HEK293 (cell line): Measurements from ENCODE around the gene ACAP1.

ENCODE experiments used
- CTCF ChIA-PET: fragments of 350-600 bp; formaldehyde crosslinking; extraction: SDS; loops from one replicate; lab custom pipeline; 2021; ENCODE audit warnings: antibody characterized with exemption; lab: Yijun Ruan, JAX
- POLR2A ChIA-PET: fragments of 300-600 bp; formaldehyde crosslinking; extraction: SDS; loops from one replicate; lab custom pipeline; 2020; ENCODE audit warnings: antibody characterized with exemption, inconsistent platforms; lab: Yijun Ruan, JAX
- H3K27ac ChIP-seq: fragments of 200-500 bp; sonication (Bioruptor generic); 2 replicates; pipeline ENCODE4 v1.5.1; 2014; ENCODE audit warnings: low read depth, low read length, control low read depth, inconsistent platforms; ENCODE audit errors: extremely low read depth
- H3K36me3 ChIP-seq, 2 experiments: fragments of 200-500 bp in 1 of 2; sonication (Bioruptor generic) in 1 of 2; 1 replicate in 1 of 2; 2 replicates in 1 of 2; pipeline ENCODE4 v1.5.1; 2014 to 2017; ENCODE audit warnings: inconsistent platforms in 2 of 2, low read length in 2 of 2; ENCODE audit not compliant: control insufficient read depth in 2 of 2, insufficient read depth in 1 of 2
- H3K4me1 ChIP-seq: fragments of 200-500 bp; sonication (Bioruptor generic); 2 replicates; pipeline ENCODE4 v1.5.1; 2014; ENCODE audit warnings: mild to moderate bottlenecking, low read length, inconsistent platforms; ENCODE audit not compliant: control insufficient read depth, insufficient read depth
- H3K4me3 ChIP-seq: 2 replicates; pipeline ENCODE4 v1.5.1; 2011; ENCODE audit warnings: low read depth, mild to moderate bottlenecking, control low read depth, low read length, moderate library complexity
- H3K9me3 ChIP-seq: fragments of 200-500 bp; sonication (Bioruptor generic); 2 replicates; pipeline ENCODE4 v1.5.1; 2014; ENCODE audit warnings: low read depth, low read length, inconsistent platforms; ENCODE audit not compliant: control insufficient read depth, insufficient read depth
- BCL11A ChIP-seq: fragments of 450-650 bp; formaldehyde crosslinking; IDR thresholded peaks from 2 replicates; pipeline ENCODE4 v1.5.1; 2016; ENCODE audit warnings: low read depth, missing biosample characterization, missing genetic modification characterization
- SCRT1 ChIP-seq: fragments of 450-650 bp; formaldehyde crosslinking; IDR thresholded peaks from 2 replicates; pipeline ENCODE4 v1.5.1; 2016; ENCODE audit warnings: missing biosample characterization, missing genetic modification characterization, borderline replicate concordance
- SP7 ChIP-seq: fragments of 450-650 bp; formaldehyde crosslinking; IDR thresholded peaks from 2 replicates; pipeline ENCODE4 v1.5.1; 2016; ENCODE audit warnings: missing biosample characterization, missing genetic modification characterization
- WT1 ChIP-seq: fragments of 450-650 bp; formaldehyde crosslinking; IDR thresholded peaks from 2 replicates; pipeline ENCODE4 v1.5.1; 2016; ENCODE audit warnings: missing biosample characterization, missing genetic modification characterization
- ZBTB1 ChIP-seq: fragments of 450-650 bp; formaldehyde crosslinking; IDR thresholded peaks from 2 replicates; pipeline ENCODE4 v1.5.1; 2016; ENCODE audit warnings: missing biosample characterization, missing genetic modification characterization
- ZBTB26 ChIP-seq: fragments of 450-650 bp; formaldehyde crosslinking; optimal IDR thresholded peaks from 2 replicates; pipeline ENCODE3; 2016; ENCODE audit warnings: missing biosample characterization, mild to moderate bottlenecking, missing genetic modification characterization
- ZIC2 ChIP-seq: fragments of 450-650 bp; formaldehyde crosslinking; IDR thresholded peaks from 2 replicates; pipeline ENCODE4 v1.5.1; 2016; ENCODE audit warnings: missing biosample characterization, missing genetic modification characterization
- ZNF157 ChIP-seq: fragments of 450-650 bp; formaldehyde crosslinking; IDR thresholded peaks from 2 replicates; pipeline ENCODE4 v1.5.1; 2016; ENCODE audit warnings: missing biosample characterization, missing genetic modification characterization
- ZNF24 ChIP-seq: fragments of 450-650 bp; formaldehyde crosslinking; IDR thresholded peaks from 2 replicates; pipeline ENCODE4 v1.5.1; 2016; ENCODE audit warnings: missing biosample characterization, missing genetic modification characterization
- ZNF335 ChIP-seq: fragments of 450-650 bp; formaldehyde crosslinking; conservative IDR thresholded peaks from 2 replicates; pipeline ENCODE4 v1.5.1; 2016; ENCODE audit warnings: missing biosample characterization, missing genetic modification characterization
- ZNF404 ChIP-seq: fragments of 450-650 bp; formaldehyde crosslinking; IDR thresholded peaks from 2 replicates; pipeline ENCODE4 v1.5.1; 2017; ENCODE audit warnings: missing biosample characterization, missing genetic modification characterization
- ZNF654 ChIP-seq: fragments of 450-650 bp; formaldehyde crosslinking; IDR thresholded peaks from 2 replicates; pipeline ENCODE4 v1.5.1; 2016; ENCODE audit warnings: low read depth, missing biosample characterization, missing genetic modification characterization
- ZNF768 ChIP-seq: fragments of 450-650 bp; formaldehyde crosslinking; IDR thresholded peaks from 2 replicates; pipeline ENCODE4 v1.5.1; 2018; ENCODE audit warnings: missing biosample characterization, mild to moderate bottlenecking, missing genetic modification characterization
- TF ChIP-seq, protein P1 (sequence below): fragments of 450-650 bp; formaldehyde crosslinking; IDR thresholded peaks from 2 replicates; pipeline ENCODE4 v1.5.1; 2017; ENCODE audit warnings: missing biosample characterization, missing genetic modification characterization
- TF ChIP-seq, protein P2 (sequence below): fragments of 450-650 bp; formaldehyde crosslinking; IDR thresholded peaks from 2 replicates; pipeline ENCODE4 v1.5.1; 2016; ENCODE audit warnings: missing biosample characterization, missing genetic modification characterization

ACAP1 gene

DNA sequence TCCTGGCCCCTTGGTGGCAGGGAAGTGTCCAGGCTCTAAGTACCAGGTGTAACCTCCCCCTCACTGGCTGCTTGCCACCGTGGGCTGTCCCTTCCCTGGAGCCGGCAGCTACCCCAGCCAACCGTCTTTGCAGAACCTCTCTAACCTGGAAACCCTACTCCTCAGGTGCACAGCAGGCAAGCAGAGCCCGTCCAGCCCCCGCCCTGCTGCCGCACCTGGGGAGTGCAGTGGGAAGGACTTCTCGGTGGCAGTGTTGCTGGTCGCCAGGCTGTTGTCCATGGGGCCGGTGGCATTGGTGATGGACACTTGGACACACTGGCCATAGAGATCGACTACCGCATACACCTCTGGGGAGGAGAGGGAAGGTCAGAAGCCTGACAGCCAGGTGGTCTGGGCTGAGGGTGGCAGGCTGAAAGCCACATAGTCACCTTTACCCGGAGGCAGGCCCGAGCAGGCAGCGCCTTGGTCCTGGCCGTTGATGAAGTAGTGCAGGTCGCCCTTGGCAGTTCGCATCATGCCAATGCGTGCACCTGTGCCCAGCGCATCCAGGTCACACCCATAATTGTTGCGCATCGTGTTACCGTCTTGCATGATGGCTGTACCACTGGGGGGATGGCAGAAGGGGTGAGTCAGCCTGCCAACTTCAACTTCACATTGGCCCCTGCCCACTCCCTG, 13.7 kb upstream of the ACAP1 start:
- TF ChIP-seq ZBTB1 (no peak), ZIC2 (no peak), ZNF768 (no peak), SP7 (tag by site-specific recombination) (no peak)
- TF ChIP-seq, protein P1, sequence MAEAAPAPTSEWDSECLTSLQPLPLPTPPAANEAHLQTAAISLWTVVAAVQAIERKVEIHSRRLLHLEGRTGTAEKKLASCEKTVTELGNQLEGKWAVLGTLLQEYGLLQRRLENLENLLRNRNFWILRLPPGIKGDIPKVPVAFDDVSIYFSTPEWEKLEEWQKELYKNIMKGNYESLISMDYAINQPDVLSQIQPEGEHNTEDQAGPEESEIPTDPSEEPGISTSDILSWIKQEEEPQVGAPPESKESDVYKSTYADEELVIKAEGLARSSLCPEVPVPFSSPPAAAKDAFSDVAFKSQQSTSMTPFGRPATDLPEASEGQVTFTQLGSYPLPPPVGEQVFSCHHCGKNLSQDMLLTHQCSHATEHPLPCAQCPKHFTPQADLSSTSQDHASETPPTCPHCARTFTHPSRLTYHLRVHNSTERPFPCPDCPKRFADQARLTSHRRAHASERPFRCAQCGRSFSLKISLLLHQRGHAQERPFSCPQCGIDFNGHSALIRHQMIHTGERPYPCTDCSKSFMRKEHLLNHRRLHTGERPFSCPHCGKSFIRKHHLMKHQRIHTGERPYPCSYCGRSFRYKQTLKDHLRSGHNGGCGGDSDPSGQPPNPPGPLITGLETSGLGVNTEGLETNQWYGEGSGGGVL (tag by site-specific recombination), result no peak
- ChIA-PET POLR2A (interaction anchor here (1.0 to 1.3 kb wide), 2 partner anchors 9 to 13 kb away, joined by 4 read pairs; no protein-coding TSS in a partner anchor), CTCF (interaction anchor here (0.6 to 5.2 kb wide), 8 partner anchors 9 to 238 kb away, joined by 3 to 50 read pairs (median 3); partner anchors contain the start of genes ACAP1 and SLC2A4)
- H3K27ac ChIP-seq, result no peak overlapping the region
- H3K4me1 ChIP-seq, result peaks cover under 1% of the 10 kb centered on the region; the same call in 1 of the 2 replicates
- H3K36me3 ChIP-seq, result peaks cover 41 to 90% of the 10 kb centered on the region in 2 experiments
- H3K4me3 ChIP-seq, result no peak overlapping the region
- no peaks in the 10 kb centered on the region for H3K9me3 ChIP-seq

GRCh38 chr17:7323731-7324437, 12.4 kb upstream of the ACAP1 start:
- ChIA-PET CTCF (interaction anchor here (1.0 to 5.2 kb wide), 10 partner anchors 12 to 237 kb away, joined by 3 to 50 read pairs (median 4); partner anchors contain the start of gene ACAP1), POLR2A (interaction anchor here (0.9 to 1.1 kb wide), 2 partner anchors 20 to 160 kb away, joined by 3 read pairs; partner anchors contain the start of gene POLR2A)
- Histone ChIP-seq H3K4me1 (peaks cover 6% of the 10 kb centered on the region), H3K9me3 (no peaks in the 10 kb centered on the region), H3K36me3 (peaks cover 31 to 78% of the 10 kb centered on the region in 2 experiments), H3K4me3 (no peak overlapping the region), H3K27ac (no peak overlapping the region)
- peak; percentile 16; the same call in 1 of the 2 replicates for TF ChIP-seq ZNF654 (tag by site-specific recombination)
- peak; percentile 15 for TF ChIP-seq ZBTB26 (tag by site-specific recombination)
- TF ChIP-seq ZNF157 (tag by site-specific recombination), result no peak
- TF ChIP-seq, protein P2, sequence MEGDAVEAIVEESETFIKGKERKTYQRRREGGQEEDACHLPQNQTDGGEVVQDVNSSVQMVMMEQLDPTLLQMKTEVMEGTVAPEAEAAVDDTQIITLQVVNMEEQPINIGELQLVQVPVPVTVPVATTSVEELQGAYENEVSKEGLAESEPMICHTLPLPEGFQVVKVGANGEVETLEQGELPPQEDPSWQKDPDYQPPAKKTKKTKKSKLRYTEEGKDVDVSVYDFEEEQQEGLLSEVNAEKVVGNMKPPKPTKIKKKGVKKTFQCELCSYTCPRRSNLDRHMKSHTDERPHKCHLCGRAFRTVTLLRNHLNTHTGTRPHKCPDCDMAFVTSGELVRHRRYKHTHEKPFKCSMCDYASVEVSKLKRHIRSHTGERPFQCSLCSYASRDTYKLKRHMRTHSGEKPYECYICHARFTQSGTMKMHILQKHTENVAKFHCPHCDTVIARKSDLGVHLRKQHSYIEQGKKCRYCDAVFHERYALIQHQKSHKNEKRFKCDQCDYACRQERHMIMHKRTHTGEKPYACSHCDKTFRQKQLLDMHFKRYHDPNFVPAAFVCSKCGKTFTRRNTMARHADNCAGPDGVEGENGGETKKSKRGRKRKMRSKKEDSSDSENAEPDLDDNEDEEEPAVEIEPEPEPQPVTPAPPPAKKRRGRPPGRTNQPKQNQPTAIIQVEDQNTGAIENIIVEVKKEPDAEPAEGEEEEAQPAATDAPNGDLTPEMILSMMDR (tag by site-specific recombination), result peak; percentile 79
- TF ChIP-seq ZNF335 (tag by site-specific recombination), result peak; percentile 35; the same call in 1 of the 2 replicates
- no peak for TF ChIP-seq BCL11A (tag by site-specific recombination)

GRCh38 chr17:7324438-7324779, 11.9 kb upstream of the ACAP1 start:
- ChIA-PET CTCF (interaction anchor here (0.5 to 5.2 kb wide), 9 partner anchors 14 to 236 kb away, joined by 4 to 50 read pairs (median 4); no protein-coding TSS in a partner anchor), POLR2A (interaction anchor here (0.9 to 1.1 kb wide), 2 partner anchors 20 to 159 kb away, joined by 3 read pairs; partner anchors contain the start of gene POLR2A)
- TF ChIP-seq ZNF404 (tag by site-specific recombination) (no peak), ZNF24 (tag by site-specific recombination) (no peak), SCRT1 (no peak), WT1 (tag by site-specific recombination) (no peak)
- Histone ChIP-seq H3K27ac (no peak overlapping the region), H3K9me3 (no peaks in the 10 kb centered on the region), H3K4me1 (peaks cover 6% of the 10 kb centered on the region), H3K36me3 (peaks cover 31 to 74% of the 10 kb centered on the region in 2 experiments), H3K4me3 (no peak overlapping the region)
